Measurements from ENCODE around the gene FKBP4.
"Not testable (repeated sequence)": the region's sequence is repeated elsewhere in the genome, so short reads cannot be mapped to it uniquely, and the experiment has no call there.

Gene FKBP4

DNA sequence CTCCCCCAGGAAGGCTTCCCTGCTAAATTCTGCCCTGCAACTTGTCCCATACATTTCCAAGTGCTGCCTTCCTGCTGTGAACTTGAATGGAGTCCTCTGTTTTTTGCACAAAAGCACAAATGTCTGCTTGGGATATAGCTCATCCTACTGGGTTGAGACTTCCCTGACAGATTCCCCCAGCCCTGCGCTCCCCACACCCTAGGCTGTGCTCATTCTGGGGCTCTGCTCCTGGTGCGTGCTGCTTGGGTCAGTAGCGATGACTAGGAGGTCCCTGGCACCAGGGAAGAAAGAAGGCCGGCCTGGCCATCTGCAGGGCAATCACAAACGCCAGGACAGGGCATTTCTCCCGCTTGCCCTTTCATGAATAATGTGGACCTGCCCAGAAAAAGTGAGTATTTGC is 29.2 kb upstream of the FKBP4 start:
- no peak overlapping the region for H3K27ac ChIP-seq
- TF ChIP-seq, protein P1, sequence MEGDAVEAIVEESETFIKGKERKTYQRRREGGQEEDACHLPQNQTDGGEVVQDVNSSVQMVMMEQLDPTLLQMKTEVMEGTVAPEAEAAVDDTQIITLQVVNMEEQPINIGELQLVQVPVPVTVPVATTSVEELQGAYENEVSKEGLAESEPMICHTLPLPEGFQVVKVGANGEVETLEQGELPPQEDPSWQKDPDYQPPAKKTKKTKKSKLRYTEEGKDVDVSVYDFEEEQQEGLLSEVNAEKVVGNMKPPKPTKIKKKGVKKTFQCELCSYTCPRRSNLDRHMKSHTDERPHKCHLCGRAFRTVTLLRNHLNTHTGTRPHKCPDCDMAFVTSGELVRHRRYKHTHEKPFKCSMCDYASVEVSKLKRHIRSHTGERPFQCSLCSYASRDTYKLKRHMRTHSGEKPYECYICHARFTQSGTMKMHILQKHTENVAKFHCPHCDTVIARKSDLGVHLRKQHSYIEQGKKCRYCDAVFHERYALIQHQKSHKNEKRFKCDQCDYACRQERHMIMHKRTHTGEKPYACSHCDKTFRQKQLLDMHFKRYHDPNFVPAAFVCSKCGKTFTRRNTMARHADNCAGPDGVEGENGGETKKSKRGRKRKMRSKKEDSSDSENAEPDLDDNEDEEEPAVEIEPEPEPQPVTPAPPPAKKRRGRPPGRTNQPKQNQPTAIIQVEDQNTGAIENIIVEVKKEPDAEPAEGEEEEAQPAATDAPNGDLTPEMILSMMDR (IDR thresholded peaks at IDR 0.05) = no peak
- no peak for TF ChIP-seq ZFX (IDR thresholded peaks at IDR 0.05; ENCODE audit: borderline replicate concordance)

DNA sequence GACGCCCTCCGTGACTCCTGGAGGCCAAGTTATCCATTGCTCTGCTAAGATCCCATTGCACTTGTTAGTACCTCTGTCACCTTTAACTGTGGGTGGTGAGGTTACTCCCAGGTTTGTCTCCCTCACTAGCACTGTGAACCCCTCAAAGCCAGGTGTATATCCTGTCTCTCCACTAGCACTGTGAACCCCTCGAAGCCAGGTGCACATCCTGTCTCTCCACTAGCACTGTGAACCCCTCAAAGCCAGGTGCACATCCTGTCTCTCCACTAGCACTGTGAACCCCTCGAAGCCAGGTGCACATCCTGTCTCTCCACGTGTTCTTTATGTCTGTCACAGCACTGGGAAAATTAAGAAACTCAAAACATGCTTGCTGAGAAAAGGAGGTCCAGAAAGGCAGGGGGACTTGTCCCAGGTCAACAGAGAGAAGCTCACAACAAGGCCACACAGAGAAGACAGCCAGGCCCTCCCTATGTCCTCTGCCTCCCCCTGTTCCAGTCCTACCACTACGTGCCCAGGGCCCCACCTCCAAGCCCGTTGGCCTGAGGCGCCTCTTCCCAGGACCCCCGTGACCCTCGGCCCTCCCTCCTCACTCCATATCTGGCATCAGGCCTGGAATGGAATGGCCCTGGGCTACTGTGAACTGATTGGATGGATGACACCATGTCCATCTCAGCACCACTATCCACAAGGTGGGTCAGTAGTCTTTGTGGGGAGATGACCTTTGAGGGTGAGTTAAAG is 26.4 kb upstream of the FKBP4 start:
- TF ChIP-seq, protein P1 (IDR thresholded peaks at IDR 0.05) = no peak
- no peak for TF ChIP-seq ZFX (IDR thresholded peaks at IDR 0.05; ENCODE audit: borderline replicate concordance)

DNA sequence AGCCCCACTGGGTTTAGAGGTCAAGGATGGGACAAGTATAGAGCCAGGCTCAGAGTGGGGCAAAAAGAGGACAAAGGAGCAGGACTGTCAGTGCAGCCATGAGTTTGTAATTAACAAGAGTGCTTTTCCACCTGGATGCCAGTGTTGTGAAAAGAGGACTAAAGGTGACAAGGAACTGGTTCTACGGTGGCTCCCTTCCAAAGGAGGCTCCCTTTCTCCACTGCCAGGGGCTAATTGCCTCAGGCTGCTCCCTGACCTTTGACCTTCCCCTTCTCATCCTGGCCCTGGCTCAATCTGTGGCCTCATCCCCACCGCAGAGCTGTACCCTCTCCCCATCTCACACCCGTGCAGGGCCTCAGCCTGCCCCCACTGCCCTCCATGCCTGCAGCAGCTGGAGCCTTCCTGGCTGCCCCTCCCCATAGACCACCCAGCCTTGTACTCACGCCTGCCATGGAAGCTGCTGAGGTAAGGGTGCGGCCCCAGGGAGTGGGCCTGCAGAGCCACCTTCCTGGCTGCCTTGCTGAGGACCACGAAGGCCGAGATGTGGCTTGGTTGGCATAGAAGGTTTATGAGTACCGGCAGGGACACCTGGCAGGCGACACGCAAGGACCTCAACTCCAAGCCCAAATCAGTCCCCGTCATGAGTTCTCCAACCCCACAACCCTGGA is 24.8 kb upstream of the FKBP4 start:
- no peak overlapping the region for H3K27ac ChIP-seq
- TF ChIP-seq, protein P1 (IDR thresholded peaks at IDR 0.05) = no peak
- no peak for TF ChIP-seq ZFX (IDR thresholded peaks at IDR 0.05; ENCODE audit: borderline replicate concordance)

More for the DNA sequence above, 26.4 kb upstream of the FKBP4 start:
- H3K27ac ChIP-seq = no peak overlapping the region

DNA sequence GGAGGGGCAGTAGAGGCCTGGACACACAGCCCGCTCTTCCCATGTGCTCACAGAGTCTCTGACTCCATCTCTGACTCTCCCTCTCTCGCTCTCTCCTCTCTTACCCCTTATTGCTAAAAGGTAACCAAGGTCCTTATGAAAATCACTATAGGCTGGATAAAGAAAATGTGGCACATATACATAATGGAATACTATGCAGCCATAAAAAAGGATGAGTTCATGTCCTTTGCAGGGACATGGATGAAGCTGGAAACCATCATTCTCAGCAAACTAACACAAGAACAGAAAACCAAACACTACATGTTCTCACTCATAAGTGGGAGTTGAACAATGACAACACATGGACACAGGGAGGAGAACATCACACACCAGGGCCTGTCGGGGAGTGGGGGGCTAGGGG is 24.2 kb upstream of the FKBP4 start:
- H3K27ac ChIP-seq = not testable (repeated sequence)

DNA sequence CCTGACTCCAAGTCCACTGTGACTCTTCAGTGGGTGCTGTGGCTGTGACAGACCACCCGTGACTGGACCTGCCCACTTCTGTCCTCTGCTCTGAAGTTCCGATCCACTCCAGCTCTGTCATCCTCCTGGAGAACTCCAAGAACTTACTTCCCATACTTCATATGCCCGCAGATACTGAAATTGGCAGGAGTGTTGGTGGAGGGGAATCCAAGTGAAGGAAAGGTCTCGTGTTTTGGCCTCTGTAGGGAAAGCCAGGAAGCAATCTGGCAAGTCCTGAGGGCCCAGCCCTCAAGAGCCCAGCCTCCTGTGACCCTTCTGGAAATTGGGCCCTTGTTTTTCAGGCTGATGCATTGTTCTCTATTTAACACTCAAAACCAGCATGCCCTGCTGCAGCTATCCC is 22.4 kb upstream of the FKBP4 start:
- TF ChIP-seq, protein P1 (IDR thresholded peaks at IDR 0.05) = no peak
- no peak for TF ChIP-seq ZFX (IDR thresholded peaks at IDR 0.05; ENCODE audit: borderline replicate concordance)
- H3K27ac ChIP-seq = no peak overlapping the region

DNA sequence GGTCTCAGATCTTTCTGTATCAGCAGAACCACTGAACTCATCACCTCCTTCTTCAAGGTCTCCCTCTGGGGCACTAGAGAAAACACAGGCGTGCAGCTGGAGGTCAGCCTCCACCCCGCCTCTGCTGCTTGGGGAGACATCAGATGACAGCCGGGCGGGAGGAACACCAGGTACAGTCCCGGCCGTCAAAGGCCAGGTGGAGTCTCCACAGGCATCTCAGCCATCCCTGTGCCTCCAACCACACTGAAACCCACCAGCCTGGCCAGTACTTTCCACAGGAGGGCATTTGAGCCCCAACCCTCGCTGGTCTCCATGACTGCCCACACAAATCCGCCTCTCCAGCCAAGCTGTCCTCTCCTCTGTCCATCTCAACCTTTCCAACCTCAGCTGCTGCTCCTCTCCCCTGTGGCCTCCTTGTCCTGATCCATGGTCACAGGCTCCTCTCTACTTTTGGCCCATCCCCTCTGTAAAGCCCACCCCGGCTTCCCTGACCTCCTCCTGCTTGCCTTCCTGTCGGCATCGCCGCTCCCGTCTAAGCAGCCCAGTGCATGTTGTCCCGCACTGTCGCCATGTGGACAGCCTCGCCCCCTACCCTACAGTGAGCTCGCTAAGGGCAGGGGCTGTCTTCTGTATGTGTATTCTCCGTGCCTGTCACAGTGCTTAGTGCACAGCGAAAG is 21.4 kb upstream of the FKBP4 start:
- no peak overlapping the region for H3K27ac ChIP-seq
- TF ChIP-seq, protein P1 (IDR thresholded peaks at IDR 0.05) = no peak
- no peak for TF ChIP-seq ZFX (IDR thresholded peaks at IDR 0.05; ENCODE audit: borderline replicate concordance)

DNA sequence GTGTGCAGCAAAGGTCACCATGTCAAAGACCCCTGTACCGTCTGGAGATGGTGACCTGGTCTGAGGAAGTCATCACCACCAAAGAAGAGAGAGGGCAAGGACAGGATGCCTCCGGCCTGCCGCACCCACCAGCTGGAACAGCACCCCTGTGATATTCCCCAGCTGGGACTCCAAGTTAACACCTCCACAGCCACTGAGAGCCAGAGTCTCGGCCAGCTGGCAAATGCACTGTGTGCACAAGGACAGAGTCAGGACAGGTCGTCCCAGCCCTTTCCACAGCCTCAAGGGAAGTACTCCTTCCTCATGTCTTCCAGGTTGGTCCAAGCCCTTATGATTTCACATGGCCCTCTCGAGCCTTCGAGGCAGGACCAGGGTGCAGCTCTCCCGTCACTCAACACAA is 19.3 kb upstream of the FKBP4 start:
- H3K27ac ChIP-seq = no peak overlapping the region
- TF ChIP-seq, protein P1 (IDR thresholded peaks at IDR 0.05) = no peak
- TF ChIP-seq ZFX (IDR thresholded peaks at IDR 0.05; ENCODE audit: borderline replicate concordance) = no peak

Data from 22Rv1 (cell line).